Prostate gland (tissue), 2 donors: ENCODE data around the gene GPR101. TPM values are rescaled to one million over a fixed set of nuclear protein-coding genes. Genes with fewer than 3 reads are reported as not detected.

Source experiments
- DNase-seq: peaks from one replicate; pipeline ENCODE4 v3.0.0-alpha.2; 2019; ENCODE audit warnings: low spot score
- H3K27ac ChIP-seq, 2 donors: fragments of 200-600 bp; sonication (generic); 2 replicates each; pipeline ENCODE4 v1.5.1; 2017 to 2019
- H3K27me3 ChIP-seq: fragments of 200-600 bp; sonication (generic); replicated peaks from 2 replicates; pipeline ENCODE4 v1.5.1; 2019; ENCODE audit not compliant: insufficient read depth
- H3K36me3 ChIP-seq, 2 donors: fragments of 200-600 bp; sonication (generic); 1 replicate in 1 of 2; 2 replicates in 1 of 2; pipeline versions ENCODE4 v1.5.1 to v1.8.1; 2017 to 2019
- H3K4me1 ChIP-seq: fragments of 200-600 bp; sonication (generic); replicated peaks from 2 replicates; pipeline ENCODE4 v1.5.1; 2019
- H3K4me3 ChIP-seq, 2 donors: fragments of 200-600 bp; sonication (generic); 2 replicates each; pipeline ENCODE4 v1.5.1; 2017 to 2019
- H3K9me3 ChIP-seq: fragments of 200-600 bp; sonication (generic); 2 replicates; pipeline ENCODE4 v1.5.1; 2017
- POLR2A ChIP-seq: fragments of 450-650 bp; IDR thresholded peaks from one replicate; pipeline ENCODE4 v1.6.1; 2016; ENCODE audit warnings: antibody characterized with exemption, mild to moderate bottlenecking
- POLR2AphosphoS5 ChIP-seq: sonication (generic); formaldehyde crosslinking; IDR thresholded peaks from one replicate; pipeline ENCODE4 v1.6.1; 2017; ENCODE audit warnings: antibody characterized with exemption
- WGBS: methylation state at CpG from one replicate; pipeline ENCODE4 v1.1.5; 2018; 5-methylcytosine and 5-hydroxymethylcytosine counted together
- intact Hi-C: fragments of 100-400 bp; cut with DNase I; formaldehyde crosslinking; loops from one replicate; pipeline ENCODE4 v1.14.2; 2022
- total RNA-seq, 2 donors: library from RNA; depleted of rRNA; stranded (reverse); fragments of >200 nt; gene quantifications; one replicate each; pipeline ENCODE4 v1.1.0, GENCODE V29; 2016
- TF ChIP-seq, protein P1 (sequence below), 4 experiments: fragments of 200-600 bp in 2 of 4; fragments of 450-650 bp in 2 of 4; sonication (generic) in 2 of 4; IDR thresholded peaks; 1 replicate in 3 of 4; 2 replicates in 1 of 4; pipeline ENCODE4 v1.5.1; 2016 to 2019; ENCODE audit warnings: antibody characterized with exemption in 4 of 4, mild to moderate bottlenecking in 2 of 4, moderate library complexity in 2 of 4

The GPR101 gene
- total RNA-seq, 2 donors from 2014 or later, result not detected

DNA sequence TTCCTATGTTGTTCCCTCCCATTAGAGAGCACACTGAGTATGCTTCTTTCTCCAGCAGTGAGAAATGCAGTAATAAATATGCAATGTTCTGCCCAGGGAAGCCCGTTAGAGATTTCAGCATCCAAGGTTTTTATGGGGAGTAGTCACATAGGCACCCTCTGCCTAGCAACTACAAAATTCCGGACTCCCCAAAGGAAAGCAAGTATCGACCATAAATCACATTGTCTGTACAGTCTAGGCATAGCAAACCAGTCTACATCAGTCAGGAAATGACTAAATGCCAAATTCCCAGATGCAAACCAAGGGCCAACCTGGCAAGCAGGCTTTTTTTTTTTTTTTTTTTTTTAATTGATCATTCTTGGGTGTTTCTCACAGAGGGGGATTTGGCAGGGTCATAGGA, 34.8 kb downstream of the GPR101 start:
- H3K9me3 ChIP-seq, result no peaks in the 10 kb centered on the region
- no peak for DNase-seq
- WGBS, result 35% methylated on average over 3 of the region's 3 CpGs
- TF ChIP-seq, protein P1, sequence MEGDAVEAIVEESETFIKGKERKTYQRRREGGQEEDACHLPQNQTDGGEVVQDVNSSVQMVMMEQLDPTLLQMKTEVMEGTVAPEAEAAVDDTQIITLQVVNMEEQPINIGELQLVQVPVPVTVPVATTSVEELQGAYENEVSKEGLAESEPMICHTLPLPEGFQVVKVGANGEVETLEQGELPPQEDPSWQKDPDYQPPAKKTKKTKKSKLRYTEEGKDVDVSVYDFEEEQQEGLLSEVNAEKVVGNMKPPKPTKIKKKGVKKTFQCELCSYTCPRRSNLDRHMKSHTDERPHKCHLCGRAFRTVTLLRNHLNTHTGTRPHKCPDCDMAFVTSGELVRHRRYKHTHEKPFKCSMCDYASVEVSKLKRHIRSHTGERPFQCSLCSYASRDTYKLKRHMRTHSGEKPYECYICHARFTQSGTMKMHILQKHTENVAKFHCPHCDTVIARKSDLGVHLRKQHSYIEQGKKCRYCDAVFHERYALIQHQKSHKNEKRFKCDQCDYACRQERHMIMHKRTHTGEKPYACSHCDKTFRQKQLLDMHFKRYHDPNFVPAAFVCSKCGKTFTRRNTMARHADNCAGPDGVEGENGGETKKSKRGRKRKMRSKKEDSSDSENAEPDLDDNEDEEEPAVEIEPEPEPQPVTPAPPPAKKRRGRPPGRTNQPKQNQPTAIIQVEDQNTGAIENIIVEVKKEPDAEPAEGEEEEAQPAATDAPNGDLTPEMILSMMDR (IDR thresholded peaks at IDR 0.05), result no peak
- TF ChIP-seq POLR2AphosphoS5 (no peak), POLR2A (no peak)
- no peak overlapping the region for H3K4me3 ChIP-seq
- no peaks in the 10 kb centered on the region for H3K27me3 ChIP-seq
- H3K36me3 ChIP-seq, result no peaks in the 10 kb centered on the region
- intact Hi-C loops, result no loop called here
- H3K27ac ChIP-seq, result no peak overlapping the region
- no peaks in the 10 kb centered on the region for H3K4me1 ChIP-seq

Other genes starting within 250 kb of the GPR101 start
- gene RBMX, start 153.3 kb downstream of the GPR101 start, total RNA-seq, result 100 to 1,000 TPM; 191 to 295 TPM